Thoracic aorta (tissue), 2 donors: Measurements from ENCODE around the gene LIF. TPM values are rescaled to one million over a fixed set of nuclear protein-coding genes. Genes with fewer than 3 reads are reported as not detected.

Experiments
- total RNA-seq, 2 donors: library from RNA; depleted of rRNA; stranded (reverse); fragments of >200 nt; gene quantifications; one replicate each; pipeline versions ENCODE4 v1.1.0 to v1.2.3, GENCODE V29; 2016

The LIF gene
- total RNA-seq, 2 donors from 2014 or later = 1.4 to 11.3 TPM

Other genes starting within 250 kb of the LIF start
- gene HORMAD2, start 166.3 kb downstream of the LIF start, total RNA-seq = not detected
- gene OSM, start 20.1 kb upstream of the LIF start, total RNA-seq = 10 to 100 TPM in 1 of 2 donors, 1 to 10 TPM in 1; 3.5 to 27.1 TPM
- gene CASTOR1, start 42.7 kb upstream of the LIF start, total RNA-seq = 10 to 100 TPM in 1 of 2 donors, 1 to 10 TPM in 1; 7.5 to 22.6 TPM
- gene TBC1D10A, start 80.2 kb upstream of the LIF start, total RNA-seq = 10 to 100 TPM; 31.5 to 54.2 TPM
- gene SF3A1, start 110.1 kb upstream of the LIF start, total RNA-seq = 10 to 100 TPM; 56.7 to 77.0 TPM
- 1 to 10 TPM in 1 of 2 donors, under 1 TPM in 1; 0.27 to 2.9 TPM for gene CCDC157, start 110.2 kb upstream of the LIF start, total RNA-seq
- 10 to 100 TPM; 11.4 to 11.6 TPM for gene RNF215, start 140.7 kb upstream of the LIF start, total RNA-seq
- gene SEC14L2, start 150.3 kb upstream of the LIF start, total RNA-seq = 10 to 100 TPM in 1 of 2 donors, 1 to 10 TPM in 1; 6.4 to 18.3 TPM
- 1 to 10 TPM; 1.9 to 6.4 TPM for gene MTFP1, start 179.0 kb upstream of the LIF start, total RNA-seq
- gene SEC14L3, start 225.3 kb upstream of the LIF start, total RNA-seq = not detected